GM19238 (cell line): Measurements from ENCODE around the gene IL36B.

Experiments
- DNase-seq: peaks from one replicate; pipeline ENCODE4 v3.0.0; 2011; ENCODE audit warnings: low spot score; ENCODE audit not compliant: insufficient read length

Gene IL36B

GRCh38 chr2:113076954-113077669 is 24.4 kb upstream of the IL36B start:
- DNase-seq: no peak

GRCh38 chr2:113075600-113075999 is 22.9 kb upstream of the IL36B start:
- DNase-seq: no peak

GRCh38 chr2:113075030-113075429 is 22.4 kb upstream of the IL36B start:
- no peak for DNase-seq

DNA sequence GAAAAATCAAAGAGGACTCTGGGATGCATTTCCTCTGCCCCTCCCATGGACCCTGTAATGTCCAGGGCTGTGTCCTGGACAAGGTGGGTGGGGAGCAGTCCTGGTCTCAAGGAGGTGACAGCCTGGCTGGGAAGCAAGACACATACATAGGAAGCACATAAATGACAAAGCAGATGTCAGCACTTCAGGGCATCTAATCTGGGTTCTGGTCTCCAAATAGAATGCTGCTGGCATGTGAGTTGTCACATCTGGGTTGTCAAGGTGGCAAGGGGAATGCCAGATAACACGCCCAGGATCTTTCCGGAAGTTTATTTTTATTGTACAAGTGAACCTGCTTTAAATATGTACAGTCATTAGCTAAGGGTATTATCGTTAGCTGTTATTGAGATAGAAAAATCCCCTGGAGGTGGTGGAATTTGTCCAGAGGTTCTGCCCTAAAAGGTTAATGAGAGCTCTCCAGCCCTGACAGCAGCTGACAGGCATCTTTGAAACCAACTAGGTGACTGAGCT is 20.7 kb upstream of the IL36B start:
- no peak for DNase-seq

- DNase-seq: no peak
Observed at GRCh38 chr2:113072584-113072983, 19.9 kb upstream of the IL36B start.

DNA sequence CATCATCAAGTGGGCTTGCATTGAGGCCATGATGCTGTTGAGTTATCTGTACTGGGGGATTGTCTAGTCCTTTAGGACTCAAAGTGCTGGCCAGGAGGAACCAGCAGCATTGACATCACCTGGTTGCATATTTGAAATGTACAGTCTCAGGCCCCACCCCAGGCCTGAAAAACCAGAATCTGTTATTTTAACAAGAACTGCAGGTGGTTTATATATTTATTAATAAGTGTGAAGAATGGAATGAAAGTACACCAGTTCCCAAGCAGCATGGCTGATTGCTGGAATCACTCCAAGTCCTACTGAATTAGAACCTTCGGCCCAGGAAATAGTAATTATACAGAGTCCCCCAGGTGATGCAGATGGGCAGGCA is 17.9 kb upstream of the IL36B start:
- DNase-seq: no peak

- no peak for DNase-seq
Observed at GRCh38 chr2:113069676-113070605, 17.3 kb upstream of the IL36B start.

GRCh38 chr2:113068706-113069485 is 16.2 kb upstream of the IL36B start:
- no peak for DNase-seq

- no peak for DNase-seq
Observed at GRCh38 chr2:113068249-113068648, 15.6 kb upstream of the IL36B start.

GRCh38 chr2:113067681-113068080 is 15.0 kb upstream of the IL36B start, which contains the start of gene IL1F10:
TSS of gene IL1F10 (plus strand) at chr2:113067970. CDS start at chr2:113072739, 4,769 bp downstream.
- no peak for DNase-seq

DNA sequence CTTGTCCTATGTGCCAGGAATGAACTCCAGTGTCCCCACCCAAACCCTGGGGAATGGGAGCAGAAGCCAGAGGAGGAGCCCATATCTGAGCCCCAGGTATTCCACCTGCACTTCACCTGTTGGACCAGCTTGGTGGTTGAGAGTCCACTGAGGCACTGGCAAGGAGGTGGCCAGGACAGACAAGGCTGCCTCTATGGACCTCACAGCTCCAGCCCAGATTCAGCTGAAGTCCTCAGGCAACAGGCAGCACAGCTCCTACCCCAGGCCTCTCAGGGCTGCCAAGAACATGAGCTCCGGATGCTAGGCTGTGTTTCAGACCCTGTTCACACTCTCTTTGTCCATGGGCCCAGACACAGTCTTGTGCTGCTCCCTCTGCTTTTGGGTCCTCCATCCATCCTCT is 12.2 kb upstream of the IL36B start:
- DNase-seq: no peak

GRCh38 chr2:113064281-113064680 is 11.6 kb upstream of the IL36B start:
- DNase-seq: no peak

- no peak for DNase-seq
Observed at GRCh38 chr2:113061896-113062770, 9.5 kb upstream of the IL36B start.

- no peak for DNase-seq
Observed at GRCh38 chr2:113061241-113061640, 8.6 kb upstream of the IL36B start.

DNA sequence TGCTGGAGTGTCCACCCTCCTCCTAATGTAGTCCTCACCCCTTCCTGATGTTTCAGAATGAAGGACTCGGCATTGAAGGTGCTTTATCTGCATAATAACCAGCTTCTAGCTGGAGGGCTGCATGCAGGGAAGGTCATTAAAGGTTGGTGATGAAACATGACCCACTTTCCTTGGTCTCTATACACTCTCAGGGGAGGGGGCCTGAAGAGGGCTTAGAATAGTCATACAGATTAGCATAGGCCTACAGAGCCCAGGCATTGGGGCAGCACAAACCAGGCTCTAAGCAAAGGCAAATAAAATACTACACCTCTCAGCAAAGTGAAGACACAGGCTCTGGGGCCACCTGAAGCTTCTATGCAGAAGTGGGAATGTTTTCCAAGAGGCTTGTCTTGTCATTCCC is 8.1 kb upstream of the IL36B start:
- no peak for DNase-seq

DNA sequence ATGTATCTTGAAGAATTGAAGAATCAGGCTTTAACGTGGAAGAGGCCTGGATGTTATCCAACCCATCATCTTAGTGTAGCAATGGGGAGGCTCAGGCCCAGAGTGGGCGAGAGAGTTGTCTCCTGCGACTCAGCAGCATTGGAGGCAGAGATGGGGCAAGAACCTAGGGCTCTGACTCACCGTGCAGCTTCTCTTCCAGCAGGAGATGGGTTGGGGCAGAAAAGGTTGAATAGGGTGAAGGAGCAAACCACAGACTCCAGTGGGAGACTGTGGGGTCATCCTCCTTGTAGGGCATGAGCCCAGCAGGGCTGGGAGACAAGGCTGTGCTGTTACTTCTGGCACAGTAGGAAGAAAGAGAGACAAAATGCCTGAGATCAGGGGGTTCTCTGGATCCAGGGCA is 7.7 kb upstream of the IL36B start:
- no peak for DNase-seq

GRCh38 chr2:113058998-113059960 is 6.6 kb upstream of the IL36B start, which contains the start of gene IL36RN:
TSS of gene IL36RN (plus strand) at chr2:113059198. CDS start at chr2:113059439, 241 bp downstream.
- DNase-seq: no peak

- no peak for DNase-seq
Observed at GRCh38 chr2:113058411-113058994, 5.8 kb upstream of the IL36B start.

GRCh38 chr2:113057117-113057516 is 4.5 kb upstream of the IL36B start:
- no peak for DNase-seq
